HEK293 (cell line): Measurements from ENCODE around the gene SLC44A1.

ENCODE experiments used
- GLI2 ChIP-seq: fragments of 450-650 bp; formaldehyde crosslinking; IDR thresholded peaks from 2 replicates; pipeline ENCODE4; 2017; ENCODE audit warnings: missing biosample characterization, missing genetic modification characterization, low read depth, borderline replicate concordance
- HOXC10 ChIP-seq: sonication (generic); formaldehyde crosslinking; IDR thresholded peaks from 2 replicates; pipeline ENCODE4 v1.8.1; 2023; ENCODE audit warnings: mild to moderate bottlenecking, missing genetic modification reagents
- IKZF3 ChIP-seq: fragments of 450-650 bp; IDR thresholded peaks from 2 replicates; pipeline ENCODE4 v1.5.0; 2018; ENCODE audit warnings: missing biosample characterization, mild to moderate bottlenecking, missing genetic modification characterization, moderate library complexity
- KLF10 ChIP-seq: fragments of 450-650 bp; IDR thresholded peaks from 2 replicates; pipeline ENCODE4 v1.5.1; 2018; ENCODE audit warnings: missing biosample characterization, mild to moderate bottlenecking, missing genetic modification characterization
- KLF16 ChIP-seq: fragments of 450-650 bp; formaldehyde crosslinking; IDR thresholded peaks from 2 replicates; pipeline ENCODE4 v1.5.1; 2017; ENCODE audit warnings: missing biosample characterization, missing genetic modification characterization
- KLF9 ChIP-seq: fragments of 450-650 bp; formaldehyde crosslinking; IDR thresholded peaks from 2 replicates; pipeline ENCODE4 v1.5.1; 2016; ENCODE audit warnings: missing biosample characterization, missing genetic modification characterization, low read depth
- SP3 ChIP-seq: fragments of 450-650 bp; formaldehyde crosslinking; IDR thresholded peaks from 2 replicates; pipeline ENCODE4 v1.5.1; 2016; ENCODE audit warnings: missing biosample characterization, missing genetic modification characterization
- ZBTB21 ChIP-seq: fragments of 450-650 bp; formaldehyde crosslinking; IDR thresholded peaks from 2 replicates; pipeline ENCODE4 v1.5.1; 2017; ENCODE audit warnings: missing biosample characterization, missing genetic modification characterization
- ZBTB48 ChIP-seq: fragments of 450-650 bp; formaldehyde crosslinking; IDR thresholded peaks from 2 replicates; pipeline ENCODE4 v1.5.1; 2016; ENCODE audit warnings: missing biosample characterization, missing genetic modification characterization
- ZFHX2 ChIP-seq: fragments of 450-650 bp; formaldehyde crosslinking; conservative IDR thresholded peaks from 2 replicates; pipeline ENCODE4 v1.5.1; 2016; ENCODE audit warnings: missing biosample characterization, missing genetic modification characterization
- ZNF112 ChIP-seq: fragments of 450-650 bp; formaldehyde crosslinking; IDR thresholded peaks from 2 replicates; pipeline ENCODE4 v1.5.0; 2017; ENCODE audit warnings: missing biosample characterization, missing genetic modification characterization
- ZNF138 ChIP-seq: fragments of 450-650 bp; formaldehyde crosslinking; IDR thresholded peaks from 2 replicates; pipeline ENCODE4 v1.5.1; 2016; ENCODE audit warnings: missing biosample characterization, missing genetic modification characterization, borderline replicate concordance
- ZNF140 ChIP-seq: fragments of 450-650 bp; formaldehyde crosslinking; IDR thresholded peaks from 2 replicates; pipeline ENCODE4 v1.5.1; 2016; ENCODE audit warnings: missing biosample characterization, missing genetic modification characterization
- ZNF202 ChIP-seq: fragments of 450-650 bp; formaldehyde crosslinking; IDR thresholded peaks from 2 replicates; pipeline ENCODE4 v1.5.1; 2016; ENCODE audit warnings: missing biosample characterization, missing genetic modification characterization, borderline replicate concordance
- ZNF221 ChIP-seq: fragments of 450-650 bp; formaldehyde crosslinking; IDR thresholded peaks from 2 replicates; pipeline ENCODE4 v1.5.1; 2017; ENCODE audit warnings: missing biosample characterization, missing genetic modification characterization, borderline replicate concordance
- ZNF529 ChIP-seq: fragments of 450-650 bp; formaldehyde crosslinking; IDR thresholded peaks from 2 replicates; pipeline ENCODE4 v1.5.1; 2017; ENCODE audit warnings: missing genetic modification characterization, missing biosample characterization; ENCODE audit not compliant: insufficient replicate concordance
- ZNF654 ChIP-seq: fragments of 450-650 bp; formaldehyde crosslinking; IDR thresholded peaks from 2 replicates; pipeline ENCODE4 v1.5.1; 2016; ENCODE audit warnings: low read depth, missing biosample characterization, missing genetic modification characterization
- ZNF701 ChIP-seq: fragments of 450-650 bp; formaldehyde crosslinking; IDR thresholded peaks from 2 replicates; pipeline ENCODE4 v1.5.1; 2016; ENCODE audit warnings: missing biosample characterization, missing genetic modification characterization
- ZNF768 ChIP-seq: fragments of 450-650 bp; formaldehyde crosslinking; IDR thresholded peaks from 2 replicates; pipeline ENCODE4 v1.5.1; 2018; ENCODE audit warnings: missing biosample characterization, mild to moderate bottlenecking, missing genetic modification characterization
- ZNF792 ChIP-seq: fragments of 450-650 bp; formaldehyde crosslinking; IDR thresholded peaks from 2 replicates; pipeline ENCODE4 v1.5.1; 2016; ENCODE audit warnings: missing biosample characterization, missing genetic modification characterization
- ZNF830 ChIP-seq: fragments of 450-650 bp; IDR thresholded peaks from 2 replicates; pipeline ENCODE4 v1.5.0; 2018; ENCODE audit warnings: missing biosample characterization, missing genetic modification characterization, low read depth, mild to moderate bottlenecking, moderate library complexity
- TF ChIP-seq, protein P1 (sequence below): fragments of 450-650 bp; formaldehyde crosslinking; IDR thresholded peaks from 2 replicates; pipeline ENCODE4 v1.5.1; 2016; ENCODE audit warnings: missing biosample characterization, missing genetic modification characterization
- TF ChIP-seq, protein P2 (sequence below): fragments of 450-650 bp; formaldehyde crosslinking; IDR thresholded peaks from 2 replicates; pipeline ENCODE4 v1.5.1; 2017; ENCODE audit warnings: missing biosample characterization, mild to moderate bottlenecking, missing genetic modification characterization, moderate library complexity
- TF ChIP-seq, protein P3 (sequence below): fragments of 450-650 bp; formaldehyde crosslinking; IDR thresholded peaks from 2 replicates; pipeline ENCODE4 v1.5.1; 2017; ENCODE audit warnings: missing biosample characterization, missing genetic modification characterization
- TF ChIP-seq, protein P4 (sequence below): fragments of 450-650 bp; IDR thresholded peaks from 2 replicates; pipeline ENCODE4 v1.5.1; 2018; ENCODE audit warnings: missing biosample characterization, missing genetic modification characterization
- TF ChIP-seq, protein P5 (sequence below): fragments of 450-650 bp; formaldehyde crosslinking; IDR thresholded peaks from 2 replicates; pipeline ENCODE4 v1.5.1; 2016; ENCODE audit warnings: missing biosample characterization, missing genetic modification characterization

The SLC44A1 gene

DNA sequence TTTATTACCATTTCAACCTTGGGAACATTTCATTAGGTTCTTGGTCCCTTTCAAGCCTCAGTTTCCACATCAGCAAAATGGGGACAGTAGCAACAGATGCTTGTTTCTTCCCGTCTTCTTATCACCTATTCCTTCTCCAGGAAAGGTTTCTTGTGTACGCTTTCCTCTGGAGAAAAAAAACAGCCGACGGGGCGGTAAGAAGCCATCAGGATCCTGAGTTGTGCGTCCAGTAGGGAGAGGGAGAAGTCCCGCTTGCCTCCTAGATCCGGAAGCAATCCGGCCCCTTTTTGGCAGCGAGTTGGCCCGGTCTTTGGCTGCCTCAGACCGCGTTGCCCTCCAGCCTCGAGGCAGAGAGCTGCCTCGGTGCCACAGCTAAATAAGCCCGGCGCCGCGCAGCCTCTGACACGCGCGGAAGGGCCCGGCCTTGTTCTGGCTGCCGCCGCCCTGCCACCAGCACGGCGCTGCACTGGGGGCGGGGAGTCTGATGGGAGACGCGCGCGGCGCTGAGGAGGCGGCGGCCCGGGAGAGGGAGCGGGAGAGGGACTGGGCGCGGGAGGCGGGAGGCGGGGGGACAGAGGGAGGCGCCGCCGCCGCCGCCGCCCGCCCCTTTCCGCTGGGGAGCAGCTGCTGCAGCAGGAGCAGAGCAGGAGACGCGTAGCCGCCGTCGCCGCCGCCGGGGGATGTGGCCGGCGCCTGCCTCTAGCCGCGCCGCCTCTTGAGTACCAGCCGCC lies at the start of gene SLC44A1 (continued):
- no peak for TF ChIP-seq ZNF140 (tag by site-specific recombination)
- TF ChIP-seq ZNF792, result peak; percentile 73; the same call in 1 of the 2 replicates
- TF ChIP-seq ZNF830, result no peak
- TF ChIP-seq ZNF202 (tag by site-specific recombination), result no peak
- TF ChIP-seq, protein P1, sequence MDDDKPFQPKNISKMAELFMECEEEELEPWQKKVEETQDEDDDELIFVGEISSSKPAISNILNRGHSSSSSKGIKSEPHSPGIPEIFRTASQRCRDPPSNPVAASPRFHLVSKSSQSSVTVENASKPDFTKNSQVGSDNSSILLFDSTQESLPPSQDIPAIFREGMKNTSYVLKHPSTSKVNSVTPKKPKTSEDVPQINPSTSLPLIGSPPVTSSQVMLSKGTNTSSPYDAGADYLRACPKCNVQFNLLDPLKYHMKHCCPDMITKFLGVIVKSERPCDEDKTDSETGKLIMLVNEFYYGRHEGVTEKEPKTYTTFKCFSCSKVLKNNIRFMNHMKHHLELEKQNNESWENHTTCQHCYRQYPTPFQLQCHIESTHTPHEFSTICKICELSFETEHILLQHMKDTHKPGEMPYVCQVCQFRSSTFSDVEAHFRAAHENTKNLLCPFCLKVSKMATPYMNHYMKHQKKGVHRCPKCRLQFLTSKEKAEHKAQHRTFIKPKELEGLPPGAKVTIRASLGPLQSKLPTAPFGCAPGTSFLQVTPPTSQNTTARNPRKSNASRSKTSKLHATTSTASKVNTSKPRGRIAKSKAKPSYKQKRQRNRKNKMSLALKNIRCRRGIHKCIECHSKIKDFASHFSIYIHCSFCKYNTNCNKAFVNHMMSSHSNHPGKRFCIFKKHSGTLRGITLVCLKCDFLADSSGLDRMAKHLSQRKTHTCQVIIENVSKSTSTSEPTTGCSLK, result no peak
- TF ChIP-seq, protein P2, sequence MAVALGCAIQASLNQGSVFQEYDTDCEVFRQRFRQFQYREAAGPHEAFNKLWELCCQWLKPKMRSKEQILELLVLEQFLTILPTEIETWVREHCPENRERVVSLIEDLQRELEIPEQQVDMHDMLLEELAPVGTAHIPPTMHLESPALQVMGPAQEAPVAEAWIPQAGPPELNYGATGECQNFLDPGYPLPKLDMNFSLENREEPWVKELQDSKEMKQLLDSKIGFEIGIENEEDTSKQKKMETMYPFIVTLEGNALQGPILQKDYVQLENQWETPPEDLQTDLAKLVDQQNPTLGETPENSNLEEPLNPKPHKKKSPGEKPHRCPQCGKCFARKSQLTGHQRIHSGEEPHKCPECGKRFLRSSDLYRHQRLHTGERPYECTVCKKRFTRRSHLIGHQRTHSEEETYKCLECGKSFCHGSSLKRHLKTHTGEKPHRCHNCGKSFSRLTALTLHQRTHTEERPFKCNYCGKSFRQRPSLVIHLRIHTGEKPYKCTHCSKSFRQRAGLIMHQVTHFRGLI (tag by site-specific recombination), result peak; percentile 78
- no peak for TF ChIP-seq ZNF654 (tag by site-specific recombination)
- TF ChIP-seq HOXC10 (CRISPR knock-in tag), result peak; percentile 91; the same call in 1 of the 2 replicates
- TF ChIP-seq, protein P3, sequence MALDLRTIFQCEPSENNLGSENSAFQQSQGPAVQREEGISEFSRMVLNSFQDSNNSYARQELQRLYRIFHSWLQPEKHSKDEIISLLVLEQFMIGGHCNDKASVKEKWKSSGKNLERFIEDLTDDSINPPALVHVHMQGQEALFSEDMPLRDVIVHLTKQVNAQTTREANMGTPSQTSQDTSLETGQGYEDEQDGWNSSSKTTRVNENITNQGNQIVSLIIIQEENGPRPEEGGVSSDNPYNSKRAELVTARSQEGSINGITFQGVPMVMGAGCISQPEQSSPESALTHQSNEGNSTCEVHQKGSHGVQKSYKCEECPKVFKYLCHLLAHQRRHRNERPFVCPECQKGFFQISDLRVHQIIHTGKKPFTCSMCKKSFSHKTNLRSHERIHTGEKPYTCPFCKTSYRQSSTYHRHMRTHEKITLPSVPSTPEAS (tag by site-specific recombination), result peak; percentile 31; the same call in 1 of the 2 replicates
- peak; percentile 79 for TF ChIP-seq KLF9 (tag by site-specific recombination)
- TF ChIP-seq ZNF529 (tag by site-specific recombination), result no peak
- peak; percentile 77 for TF ChIP-seq ZFHX2
- TF ChIP-seq ZNF701 (tag by site-specific recombination), result no peak
- peak; percentile 72 for TF ChIP-seq KLF10 (tag by site-specific recombination)
- no peak for TF ChIP-seq GLI2 (tag by site-specific recombination)
- no peak for TF ChIP-seq ZNF112 (tag by site-specific recombination)
- no peak for TF ChIP-seq ZNF138 (tag by site-specific recombination)
- TF ChIP-seq ZBTB21 (tag by site-specific recombination), result 0 out of 2 replicates have a peak, but pooled peaks have one; percentile 31
- TF ChIP-seq SP3, result peak; percentile 82
- TF ChIP-seq IKZF3, result peak; percentile 97
- TF ChIP-seq KLF16 (tag by site-specific recombination), result peak; percentile 95
- TF ChIP-seq, protein P4, sequence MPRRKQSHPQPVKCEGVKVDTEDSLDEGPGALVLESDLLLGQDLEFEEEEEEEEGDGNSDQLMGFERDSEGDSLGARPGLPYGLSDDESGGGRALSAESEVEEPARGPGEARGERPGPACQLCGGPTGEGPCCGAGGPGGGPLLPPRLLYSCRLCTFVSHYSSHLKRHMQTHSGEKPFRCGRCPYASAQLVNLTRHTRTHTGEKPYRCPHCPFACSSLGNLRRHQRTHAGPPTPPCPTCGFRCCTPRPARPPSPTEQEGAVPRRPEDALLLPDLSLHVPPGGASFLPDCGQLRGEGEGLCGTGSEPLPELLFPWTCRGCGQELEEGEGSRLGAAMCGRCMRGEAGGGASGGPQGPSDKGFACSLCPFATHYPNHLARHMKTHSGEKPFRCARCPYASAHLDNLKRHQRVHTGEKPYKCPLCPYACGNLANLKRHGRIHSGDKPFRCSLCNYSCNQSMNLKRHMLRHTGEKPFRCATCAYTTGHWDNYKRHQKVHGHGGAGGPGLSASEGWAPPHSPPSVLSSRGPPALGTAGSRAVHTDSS (tag by site-specific recombination), result no peak
- TF ChIP-seq, protein P5, sequence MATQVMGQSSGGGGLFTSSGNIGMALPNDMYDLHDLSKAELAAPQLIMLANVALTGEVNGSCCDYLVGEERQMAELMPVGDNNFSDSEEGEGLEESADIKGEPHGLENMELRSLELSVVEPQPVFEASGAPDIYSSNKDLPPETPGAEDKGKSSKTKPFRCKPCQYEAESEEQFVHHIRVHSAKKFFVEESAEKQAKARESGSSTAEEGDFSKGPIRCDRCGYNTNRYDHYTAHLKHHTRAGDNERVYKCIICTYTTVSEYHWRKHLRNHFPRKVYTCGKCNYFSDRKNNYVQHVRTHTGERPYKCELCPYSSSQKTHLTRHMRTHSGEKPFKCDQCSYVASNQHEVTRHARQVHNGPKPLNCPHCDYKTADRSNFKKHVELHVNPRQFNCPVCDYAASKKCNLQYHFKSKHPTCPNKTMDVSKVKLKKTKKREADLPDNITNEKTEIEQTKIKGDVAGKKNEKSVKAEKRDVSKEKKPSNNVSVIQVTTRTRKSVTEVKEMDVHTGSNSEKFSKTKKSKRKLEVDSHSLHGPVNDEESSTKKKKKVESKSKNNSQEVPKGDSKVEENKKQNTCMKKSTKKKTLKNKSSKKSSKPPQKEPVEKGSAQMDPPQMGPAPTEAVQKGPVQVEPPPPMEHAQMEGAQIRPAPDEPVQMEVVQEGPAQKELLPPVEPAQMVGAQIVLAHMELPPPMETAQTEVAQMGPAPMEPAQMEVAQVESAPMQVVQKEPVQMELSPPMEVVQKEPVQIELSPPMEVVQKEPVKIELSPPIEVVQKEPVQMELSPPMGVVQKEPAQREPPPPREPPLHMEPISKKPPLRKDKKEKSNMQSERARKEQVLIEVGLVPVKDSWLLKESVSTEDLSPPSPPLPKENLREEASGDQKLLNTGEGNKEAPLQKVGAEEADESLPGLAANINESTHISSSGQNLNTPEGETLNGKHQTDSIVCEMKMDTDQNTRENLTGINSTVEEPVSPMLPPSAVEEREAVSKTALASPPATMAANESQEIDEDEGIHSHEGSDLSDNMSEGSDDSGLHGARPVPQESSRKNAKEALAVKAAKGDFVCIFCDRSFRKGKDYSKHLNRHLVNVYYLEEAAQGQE (tag by site-specific recombination), result peak; percentile 71
- no peak for TF ChIP-seq ZNF768
- no peak for TF ChIP-seq ZNF221 (tag by site-specific recombination)
- 0 out of 2 replicates have a peak, but pooled peaks have one; percentile 26 for TF ChIP-seq ZBTB48
